A549 (cell line): Measurements from ENCODE around the gene NNMT.

ENCODE experiments used
- CEBPB ChIP-seq, 2 experiments: fragments of >200 bp in 1 of 2; sonication (Bioruptor Twin) in 1 of 2; formaldehyde crosslinking in 1 of 2; IDR thresholded peaks; 2 replicates each; pipeline ENCODE4 v1.6.1; 2012 to 2016
- CTCF ChIP-seq: fragments of >200 bp; sonication (Bioruptor Twin); formaldehyde crosslinking; IDR thresholded peaks from 3 replicates; pipeline ENCODE4 v1.5.1; 2016
- HDAC2 ChIP-seq: fragments of 200-600 bp; sonication (generic); IDR thresholded peaks from 2 replicates; pipeline ENCODE4 v1.6.1; 2016
- KDM5A ChIP-seq: fragments of 200-600 bp; sonication (generic); IDR thresholded peaks from 2 replicates; pipeline ENCODE4 v1.6.1; 2016; ENCODE audit warnings: antibody characterized with exemption, mild to moderate bottlenecking
- MAX ChIP-seq: IDR thresholded peaks from 2 replicates; pipeline ENCODE4 v1.6.1; 2012
- MYC ChIP-seq: IDR thresholded peaks from 2 replicates; pipeline ENCODE4 v1.6.1; 2012; ENCODE audit warnings: mild to moderate bottlenecking, inconsistent platforms, low read length, improper control_type of control experiment, borderline replicate concordance
- POLR2A ChIP-seq: IDR thresholded peaks from 2 replicates; pipeline ENCODE4 v1.6.1; 2012; ENCODE audit warnings: mild to moderate bottlenecking, low read length
- USF2 ChIP-seq: fragments of 450-650 bp; IDR thresholded peaks from 2 replicates; pipeline ENCODE4 v1.6.1; 2014; ENCODE audit warnings: antibody characterized with exemption
- ZFP36 ChIP-seq: fragments of 450-650 bp; IDR thresholded peaks from 2 replicates; pipeline ENCODE4 v1.6.1; 2014; ENCODE audit warnings: borderline replicate concordance; ENCODE audit not compliant: partially characterized antibody

DNA sequence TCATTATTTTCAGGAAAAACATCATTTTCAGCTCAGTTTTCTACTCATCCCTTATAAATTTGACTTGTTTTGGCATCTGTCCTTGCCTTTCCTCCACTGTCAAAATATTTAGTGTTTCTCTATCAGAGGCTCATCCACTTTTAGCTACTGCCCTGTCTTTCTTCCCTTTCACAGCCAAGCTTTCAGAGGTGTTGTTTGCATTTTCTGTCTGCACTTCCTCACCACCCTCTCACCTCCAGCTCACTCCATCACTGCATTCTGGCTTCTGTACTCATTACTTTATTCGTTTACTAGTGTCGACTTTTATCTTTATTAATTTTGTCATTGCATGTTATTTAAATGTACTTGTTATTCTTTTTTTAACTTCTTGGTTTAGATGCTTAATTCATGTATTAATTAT is 26.7 kb upstream of the NNMT start:
- no peak for TF ChIP-seq CTCF
- no peak for TF ChIP-seq POLR2A
- TF ChIP-seq CEBPB (IDR thresholded peaks at IDR 0.05): no peak
- no peak for TF ChIP-seq HDAC2
- no peak for TF ChIP-seq ZFP36
- TF ChIP-seq MAX: no peak
- no peak for TF ChIP-seq USF2
- no peak for TF ChIP-seq KDM5A
- TF ChIP-seq MYC: no peak
